NB4 (cell line): ENCODE results near the gene SH3PXD2A.

ENCODE experiments used
- MYC ChIP-seq: IDR thresholded peaks from 2 replicates; pipeline ENCODE4 v1.6.1; 2011; ENCODE audit warnings: low read depth, low read length
- POLR2A ChIP-seq: IDR thresholded peaks from 2 replicates; pipeline ENCODE4 v1.6.1; 2011; ENCODE audit warnings: mild to moderate bottlenecking; ENCODE audit not compliant: insufficient read length; ENCODE audit errors: extremely low read depth
- TF ChIP-seq, protein P1 (sequence below): IDR thresholded peaks from one replicate; pipeline ENCODE4 v1.5.1; 2012; ENCODE audit warnings: low read depth, low read length
- TF ChIP-seq, protein P2 (sequence below): IDR thresholded peaks from 2 replicates; pipeline ENCODE4 v1.6.1; 2011; ENCODE audit warnings: low read depth, low read length

DNA sequence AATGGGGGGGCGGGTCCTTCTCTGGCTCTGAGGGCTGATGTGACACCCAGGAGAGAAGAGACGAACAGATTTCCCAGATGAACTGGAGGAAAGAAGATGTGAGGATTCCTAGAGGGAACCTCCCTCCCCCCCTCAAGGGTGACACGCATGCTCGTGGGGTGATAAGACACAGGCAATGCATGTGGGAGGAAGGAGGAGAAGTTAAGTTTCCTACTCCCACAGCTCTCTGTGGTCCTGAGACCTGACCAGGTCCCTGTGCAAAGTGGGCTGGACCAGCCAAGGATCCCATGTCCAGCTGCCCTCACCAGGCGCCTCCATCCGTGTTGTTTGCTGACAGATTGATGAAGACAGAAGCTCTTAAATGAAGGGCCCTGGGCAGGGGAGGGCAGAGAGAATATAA, 112.6 kb downstream of the SH3PXD2A start:
- TF ChIP-seq POLR2A (no peak), MYC (no peak)
- TF ChIP-seq, protein P1, sequence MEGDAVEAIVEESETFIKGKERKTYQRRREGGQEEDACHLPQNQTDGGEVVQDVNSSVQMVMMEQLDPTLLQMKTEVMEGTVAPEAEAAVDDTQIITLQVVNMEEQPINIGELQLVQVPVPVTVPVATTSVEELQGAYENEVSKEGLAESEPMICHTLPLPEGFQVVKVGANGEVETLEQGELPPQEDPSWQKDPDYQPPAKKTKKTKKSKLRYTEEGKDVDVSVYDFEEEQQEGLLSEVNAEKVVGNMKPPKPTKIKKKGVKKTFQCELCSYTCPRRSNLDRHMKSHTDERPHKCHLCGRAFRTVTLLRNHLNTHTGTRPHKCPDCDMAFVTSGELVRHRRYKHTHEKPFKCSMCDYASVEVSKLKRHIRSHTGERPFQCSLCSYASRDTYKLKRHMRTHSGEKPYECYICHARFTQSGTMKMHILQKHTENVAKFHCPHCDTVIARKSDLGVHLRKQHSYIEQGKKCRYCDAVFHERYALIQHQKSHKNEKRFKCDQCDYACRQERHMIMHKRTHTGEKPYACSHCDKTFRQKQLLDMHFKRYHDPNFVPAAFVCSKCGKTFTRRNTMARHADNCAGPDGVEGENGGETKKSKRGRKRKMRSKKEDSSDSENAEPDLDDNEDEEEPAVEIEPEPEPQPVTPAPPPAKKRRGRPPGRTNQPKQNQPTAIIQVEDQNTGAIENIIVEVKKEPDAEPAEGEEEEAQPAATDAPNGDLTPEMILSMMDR: no peak
- TF ChIP-seq, protein P2, sequence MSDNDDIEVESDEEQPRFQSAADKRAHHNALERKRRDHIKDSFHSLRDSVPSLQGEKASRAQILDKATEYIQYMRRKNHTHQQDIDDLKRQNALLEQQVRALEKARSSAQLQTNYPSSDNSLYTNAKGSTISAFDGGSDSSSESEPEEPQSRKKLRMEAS: no peak
